ENCODE results near the gene ARID5B. TPM values are rescaled to one million over a fixed set of nuclear protein-coding genes. Genes with fewer than 3 reads are reported as not detected.

ARID5B gene
- polyA plus RNA-seq, 1 of the 3 experiments (the other 2 are of a cell fraction) = 10.9 TPM

DNA sequence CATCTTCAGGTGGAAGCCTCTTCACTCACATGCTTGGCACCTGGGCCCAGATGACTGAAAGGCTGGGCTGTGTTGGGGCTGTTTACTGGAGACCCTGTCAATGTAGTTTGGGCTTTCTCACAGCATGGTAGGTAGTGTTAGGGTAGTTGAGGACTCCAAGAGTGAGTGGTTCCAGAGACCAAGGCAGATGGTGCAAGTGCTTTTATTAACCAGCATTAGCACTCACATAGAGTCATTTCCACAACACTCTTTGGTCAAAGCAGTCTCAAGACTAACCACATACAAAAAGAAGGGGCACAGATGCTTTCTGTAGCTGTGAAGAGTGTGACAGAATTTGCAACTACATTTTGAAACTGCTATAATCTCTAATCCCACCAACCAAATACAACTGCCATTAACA lies 232.1 kb downstream of the ARID5B start:
- Histone ChIP-seq H3F3A (replicated peaks; ENCODE audit: insufficient read depth) (peaks cover 20% of the 10 kb centered on the region), H3K9me2 (no peaks in the 10 kb centered on the region), H3K27me3 (ENCODE audit: insufficient read depth) (no peaks in the 10 kb centered on the region), H3K4me1 (ENCODE audit: control insufficient read depth in 1 of 2, insufficient read depth in 2 of 2, low read depth in 1 of 2, low read length in 1 of 2) (peaks cover 0 to 12% of the 10 kb centered on the region in 2 experiments; a peak in 1 of 4 replicates), H3K79me2 (ENCODE audit: insufficient read depth) (no peaks in the 10 kb centered on the region), H4K20me1 (ENCODE audit: insufficient read depth) (no peaks in the 10 kb centered on the region), H3K9ac (no peak overlapping the region), H3K36me3 (replicated peaks in 1 of 2; ENCODE audit: control insufficient read depth in 1 of 2, insufficient read depth in 2 of 2, low read length in 1 of 2) (no peaks in the 10 kb centered on the region), H2AFZ (ENCODE audit: low read depth) (no peak overlapping the region), H3K9me3 (no peaks in the 10 kb centered on the region), H3K4me2 (no peak overlapping the region), H3K4me3 (ENCODE audit: low read depth in 2 of 2, low read length in 1 of 2) (no peak overlapping the region), H3K27ac (ENCODE audit: low read depth in 2 of 2, low read length in 1 of 2) (no peak overlapping the region)
- DNase-seq = no peak
- ChIA-PET CTCF (no interaction called here), POLR2A (no interaction called here)
- TF ChIP-seq POLR2AphosphoS5 (IDR thresholded peaks at IDR 0.05; ENCODE audit: low read depth, low read length) = no peak
- TF ChIP-seq, protein P1, sequence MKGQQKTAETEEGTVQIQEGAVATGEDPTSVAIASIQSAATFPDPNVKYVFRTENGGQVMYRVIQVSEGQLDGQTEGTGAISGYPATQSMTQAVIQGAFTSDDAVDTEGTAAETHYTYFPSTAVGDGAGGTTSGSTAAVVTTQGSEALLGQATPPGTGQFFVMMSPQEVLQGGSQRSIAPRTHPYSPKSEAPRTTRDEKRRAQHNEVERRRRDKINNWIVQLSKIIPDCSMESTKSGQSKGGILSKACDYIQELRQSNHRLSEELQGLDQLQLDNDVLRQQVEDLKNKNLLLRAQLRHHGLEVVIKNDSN (IDR thresholded peaks at IDR 0.05; ENCODE audit: borderline replicate concordance, low read depth) = no peak
- no peak for TF ChIP-seq RXRA (IDR thresholded peaks at IDR 0.05; ENCODE audit: borderline replicate concordance, low read depth)
- no peak for TF ChIP-seq NRF1 (IDR thresholded peaks at IDR 0.05; ENCODE audit: low read depth, low read length)
- TF ChIP-seq ELF1 (IDR thresholded peaks at IDR 0.05) = no peak
- no peak for TF ChIP-seq YY1 (IDR thresholded peaks at IDR 0.05; ENCODE audit: low read depth)
- no peak for TF ChIP-seq RFX5 (IDR thresholded peaks at IDR 0.05; ENCODE audit: low read length)
- no peak for TF ChIP-seq SMC3 (IDR thresholded peaks at IDR 0.05; ENCODE audit: low read depth, low read length)
- TF ChIP-seq EP300 (IDR thresholded peaks at IDR 0.05; ENCODE audit: borderline replicate concordance in 1 of 2, low read depth in 1 of 2, low read length in 1 of 2) = no peak
- no peak for TF ChIP-seq FOXJ3 (CRISPR knock-in tag; IDR thresholded peaks at IDR 0.05)
- no peak for TF ChIP-seq EZH2phosphoT487 (IDR thresholded peaks at IDR 0.05; ENCODE audit: borderline replicate concordance, low read depth)
- TF ChIP-seq MEF2A (IDR thresholded peaks at IDR 0.05; ENCODE audit: borderline replicate concordance, low read depth) = no peak
- no peak for TF ChIP-seq GABPA (IDR thresholded peaks at IDR 0.05; ENCODE audit: low read depth)
- TF ChIP-seq RAD21 (IDR thresholded peaks at IDR 0.05; ENCODE audit: low read length) = no peak
- TF ChIP-seq PBX3 (IDR thresholded peaks at IDR 0.05) = no peak
- TF ChIP-seq MAX (IDR thresholded peaks at IDR 0.05; ENCODE audit: low read depth) = no peak
- TF ChIP-seq, protein P2, sequence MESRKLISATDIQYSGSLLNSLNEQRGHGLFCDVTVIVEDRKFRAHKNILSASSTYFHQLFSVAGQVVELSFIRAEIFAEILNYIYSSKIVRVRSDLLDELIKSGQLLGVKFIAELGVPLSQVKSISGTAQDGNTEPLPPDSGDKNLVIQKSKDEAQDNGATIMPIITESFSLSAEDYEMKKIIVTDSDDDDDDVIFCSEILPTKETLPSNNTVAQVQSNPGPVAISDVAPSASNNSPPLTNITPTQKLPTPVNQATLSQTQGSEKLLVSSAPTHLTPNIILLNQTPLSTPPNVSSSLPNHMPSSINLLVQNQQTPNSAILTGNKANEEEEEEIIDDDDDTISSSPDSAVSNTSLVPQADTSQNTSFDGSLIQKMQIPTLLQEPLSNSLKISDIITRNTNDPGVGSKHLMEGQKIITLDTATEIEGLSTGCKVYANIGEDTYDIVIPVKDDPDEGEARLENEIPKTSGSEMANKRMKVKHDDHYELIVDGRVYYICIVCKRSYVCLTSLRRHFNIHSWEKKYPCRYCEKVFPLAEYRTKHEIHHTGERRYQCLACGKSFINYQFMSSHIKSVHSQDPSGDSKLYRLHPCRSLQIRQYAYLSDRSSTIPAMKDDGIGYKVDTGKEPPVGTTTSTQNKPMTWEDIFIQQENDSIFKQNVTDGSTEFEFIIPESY (IDR thresholded peaks at IDR 0.05; ENCODE audit: borderline replicate concordance, low read depth) = no peak
- TF ChIP-seq TAF1 (IDR thresholded peaks at IDR 0.05; ENCODE audit: borderline replicate concordance, low read depth, low read length) = no peak
- no peak for TF ChIP-seq CHD2 (IDR thresholded peaks at IDR 0.05; ENCODE audit: low read length, partially characterized antibody)
